Rectal smooth muscle tissue (tissue), 1 donor: ENCODE data around the gene IL17RC.
"Not testable (repeated sequence)": the region's sequence is repeated elsewhere in the genome, so short reads cannot be mapped to it uniquely, and the experiment has no call there.

Experiments used
- H3K27ac ChIP-seq: one replicate; pipeline ENCODE4 v1.7.0; 2013; ENCODE audit warnings: low read depth, low read length, inconsistent platforms
- H3K27me3 ChIP-seq: one replicate; pipeline ENCODE4 v1.7.0; 2013; ENCODE audit warnings: low read length; ENCODE audit not compliant: control insufficient read depth, insufficient read depth
- H3K36me3 ChIP-seq: one replicate; pipeline ENCODE4 v1.7.0; 2013; ENCODE audit warnings: low read length; ENCODE audit not compliant: control insufficient read depth, insufficient read depth
- H3K4me1 ChIP-seq: one replicate; pipeline ENCODE4 v1.7.0; 2013; ENCODE audit warnings: low read length; ENCODE audit not compliant: control insufficient read depth, insufficient read depth
- H3K4me3 ChIP-seq: one replicate; pipeline ENCODE4 v1.7.0; 2013; ENCODE audit warnings: low read length
- H3K9ac ChIP-seq: one replicate; pipeline ENCODE4 v1.7.0; 2013; ENCODE audit warnings: low read length

The IL17RC gene

GRCh38 chr3:9916734-9917680 lies at the start of gene IL17RC:
Gene IL17RC (plus strand): TSS chr3:9917098. CDS start chr3:9917316, 218 bp downstream.
- peak within 1 kb of the TSS; percentile 94 for H3K27ac ChIP-seq
- H3K4me1 ChIP-seq, result peaks cover 26% of the 10 kb centered on the region
- H3K9ac ChIP-seq, result peak within 1 kb of the TSS; percentile 76
- H3K4me3 ChIP-seq, result peak within 1 kb of the TSS; percentile 70
- H3K36me3 ChIP-seq, result no peaks in the 10 kb centered on the region
- no peaks in the 10 kb centered on the region for H3K27me3 ChIP-seq

DNA sequence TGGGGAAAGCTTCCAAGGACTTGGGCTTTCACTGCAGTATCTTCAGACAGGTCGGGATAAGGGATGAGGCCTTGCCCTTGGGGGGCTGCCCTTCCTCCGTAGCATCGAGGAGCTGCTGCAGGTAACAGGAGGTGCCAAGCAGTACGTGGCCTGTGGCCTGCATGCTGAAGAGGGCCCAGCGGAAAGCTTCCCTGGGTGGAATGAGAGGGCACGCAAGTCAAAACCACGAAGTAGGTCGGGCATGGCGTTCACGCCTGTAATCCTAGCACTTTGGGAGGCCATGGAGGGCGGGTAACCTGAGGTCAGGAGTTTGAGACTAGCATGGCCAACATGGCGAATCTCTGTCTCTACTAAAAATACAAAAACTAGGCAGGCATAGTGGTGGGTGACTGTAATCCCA lies 49.8 kb upstream of the IL17RC start:
- Histone ChIP-seq H3K27ac (peak overlapping the region; percentile 89), H3K4me3 (no peak overlapping the region), H3K4me1 (peaks cover 22% of the 10 kb centered on the region), H3K36me3 (no peaks in the 10 kb centered on the region), H3K9ac (no peak overlapping the region), H3K27me3 (no peaks in the 10 kb centered on the region)

GRCh38 chr3:9869955-9870354 lies 46.9 kb upstream of the IL17RC start:
- H3K36me3 ChIP-seq, result no peaks in the 10 kb centered on the region
- H3K9ac ChIP-seq, result no peak overlapping the region
- H3K4me1 ChIP-seq, result peaks cover 13% of the 10 kb centered on the region
- H3K27me3 ChIP-seq, result no peaks in the 10 kb centered on the region
- no peak overlapping the region for H3K4me3 ChIP-seq
- H3K27ac ChIP-seq, result no peak overlapping the region

DNA sequence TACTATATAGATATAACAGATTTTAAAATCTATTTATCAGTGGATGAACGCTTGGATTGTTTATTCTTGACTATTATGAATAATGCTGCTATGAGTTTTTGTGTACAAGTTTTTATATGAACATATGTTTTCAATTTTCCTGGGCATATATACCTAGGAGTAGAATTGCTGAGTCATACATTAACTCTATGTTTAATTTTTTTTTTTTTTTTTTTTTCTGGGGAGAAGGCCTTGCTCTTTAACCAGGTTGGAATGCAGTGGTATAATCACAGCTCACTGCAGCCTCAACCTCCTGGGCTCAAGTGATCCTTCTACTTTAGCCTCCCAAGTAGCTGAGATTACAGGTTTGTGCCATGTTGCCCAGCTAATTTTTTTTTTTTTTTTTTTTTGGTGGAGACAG lies 45.9 kb upstream of the IL17RC start:
- Histone ChIP-seq H3K4me1 (peaks cover 7% of the 10 kb centered on the region), H3K27ac (no peak overlapping the region), H3K27me3 (no peaks in the 10 kb centered on the region), H3K9ac (no peak overlapping the region), H3K4me3 (no peak overlapping the region), H3K36me3 (no peaks in the 10 kb centered on the region)

DNA sequence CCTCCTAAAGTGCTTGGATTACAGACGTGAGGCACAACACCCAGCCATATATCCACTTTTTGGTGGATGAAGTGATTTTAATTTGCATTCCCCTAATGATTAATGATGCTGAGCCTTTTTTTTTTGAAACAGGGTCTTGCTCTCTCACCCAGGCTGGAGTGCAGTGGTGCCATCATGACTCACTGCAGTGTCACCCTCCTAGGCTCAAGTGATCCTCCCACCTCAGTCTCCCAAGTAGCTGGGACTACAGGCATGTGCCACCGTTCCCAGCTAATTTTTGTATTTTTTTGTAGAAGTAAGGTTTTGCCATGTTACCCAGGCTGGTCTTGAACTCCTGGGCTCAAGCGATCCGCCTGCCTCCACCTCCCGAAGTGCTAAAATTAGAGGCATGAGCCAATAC lies 44.8 kb upstream of the IL17RC start:
- H3K4me1 ChIP-seq, H3K27me3 ChIP-seq, H3K4me3 ChIP-seq, H3K36me3 ChIP-seq, H3K27ac ChIP-seq, H3K9ac ChIP-seq: not testable (repeated sequence)

DNA sequence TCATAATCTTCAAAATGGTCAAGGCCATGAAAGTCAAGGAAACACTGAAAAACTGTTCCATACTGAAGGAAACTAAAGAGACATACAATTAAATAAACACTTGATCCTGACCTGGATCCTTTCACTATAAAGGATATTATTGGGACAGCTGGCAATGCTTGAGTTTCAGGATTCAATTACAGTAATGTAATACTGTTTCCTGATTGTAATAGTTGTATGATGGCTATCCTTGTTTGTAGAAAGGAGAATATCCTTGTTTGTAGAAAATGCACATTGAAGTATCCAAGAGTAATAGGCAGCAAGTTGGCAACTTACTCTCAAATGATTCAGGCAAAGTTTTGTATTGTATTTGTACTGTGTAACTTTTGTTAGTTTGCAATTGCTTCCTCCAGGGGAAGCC lies 41.5 kb upstream of the IL17RC start:
- H3K9ac ChIP-seq, result no peak overlapping the region
- no peak overlapping the region for H3K27ac ChIP-seq
- H3K4me3 ChIP-seq, result no peak overlapping the region
- H3K36me3 ChIP-seq, result no peaks in the 10 kb centered on the region
- no peaks in the 10 kb centered on the region for H3K27me3 ChIP-seq
- H3K4me1 ChIP-seq, result no peaks in the 10 kb centered on the region

DNA sequence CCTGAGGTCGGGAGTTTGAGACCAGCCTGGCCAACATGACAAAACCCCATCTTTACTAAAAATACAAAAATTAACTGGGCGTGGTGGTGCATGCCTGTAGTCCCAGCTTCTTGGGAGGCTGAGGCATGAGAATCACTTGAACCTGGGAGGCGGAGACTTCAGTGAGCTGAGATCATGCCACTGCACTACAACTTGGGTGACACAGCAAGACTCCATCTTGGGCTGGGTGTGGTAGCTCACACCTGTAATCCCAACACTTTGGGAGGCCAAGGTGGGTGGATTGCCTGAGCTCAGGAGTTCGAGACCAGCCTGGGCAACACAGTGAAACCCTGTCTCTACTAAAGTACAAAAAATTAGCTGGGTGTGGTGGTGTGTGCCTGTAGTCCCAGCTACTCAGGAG lies 40.6 kb upstream of the IL17RC start:
- H3K4me1 ChIP-seq, H3K27ac ChIP-seq: not testable (repeated sequence)

DNA sequence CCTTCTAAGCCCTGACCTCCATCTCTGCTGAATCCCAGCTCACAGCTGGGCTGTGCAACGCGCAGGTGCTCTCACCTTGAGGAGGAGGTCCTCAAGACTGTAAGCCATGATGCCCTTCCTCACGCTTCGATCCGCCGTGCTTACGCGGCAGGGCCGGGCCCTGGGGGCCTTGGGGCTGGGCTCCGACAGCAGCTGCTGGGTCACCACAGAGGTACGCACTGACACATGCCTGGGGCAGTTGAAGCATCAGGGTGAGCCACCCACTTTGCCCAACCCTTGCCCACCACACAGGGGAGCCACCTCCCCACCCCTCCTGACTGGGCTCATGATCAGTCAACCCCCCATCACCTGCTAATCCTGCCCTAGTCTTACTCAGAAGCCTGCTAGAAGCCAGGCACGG lies 39.9 kb upstream of the IL17RC start:
- H3K4me3 ChIP-seq, result no peak overlapping the region
- H3K4me1 ChIP-seq, result no peaks in the 10 kb centered on the region
- H3K36me3 ChIP-seq, result no peaks in the 10 kb centered on the region
- no peaks in the 10 kb centered on the region for H3K27me3 ChIP-seq
- H3K27ac ChIP-seq, result no peak overlapping the region
- no peak overlapping the region for H3K9ac ChIP-seq

More for the DNA sequence above, 40.6 kb upstream of the IL17RC start:
- H3K36me3 ChIP-seq, H3K9ac ChIP-seq, H3K27me3 ChIP-seq, H3K4me3 ChIP-seq: not testable (repeated sequence)

GRCh38 chr3:9878700-9879099 lies 38.2 kb upstream of the IL17RC start:
- no peak overlapping the region for H3K9ac ChIP-seq
- no peak overlapping the region for H3K4me3 ChIP-seq
- no peaks in the 10 kb centered on the region for H3K36me3 ChIP-seq
- no peaks in the 10 kb centered on the region for H3K4me1 ChIP-seq
- no peaks in the 10 kb centered on the region for H3K27me3 ChIP-seq
- H3K27ac ChIP-seq, result no peak overlapping the region

GRCh38 chr3:9879830-9880549 lies 36.9 kb upstream of the IL17RC start, which contains the start of gene CIDEC:
Gene CIDEC (minus strand): TSS chr3:9880253. CDS start chr3:9878486, 1,767 bp downstream.
- H3K4me1 ChIP-seq, result no peaks in the 10 kb centered on the region
- no peak within 1 kb of the TSS for H3K9ac ChIP-seq
- H3K27ac ChIP-seq, result no peak within 1 kb of the TSS
- H3K36me3 ChIP-seq, result no peaks in the 10 kb centered on the region
- no peak within 1 kb of the TSS for H3K4me3 ChIP-seq
- no peaks in the 10 kb centered on the region for H3K27me3 ChIP-seq

DNA sequence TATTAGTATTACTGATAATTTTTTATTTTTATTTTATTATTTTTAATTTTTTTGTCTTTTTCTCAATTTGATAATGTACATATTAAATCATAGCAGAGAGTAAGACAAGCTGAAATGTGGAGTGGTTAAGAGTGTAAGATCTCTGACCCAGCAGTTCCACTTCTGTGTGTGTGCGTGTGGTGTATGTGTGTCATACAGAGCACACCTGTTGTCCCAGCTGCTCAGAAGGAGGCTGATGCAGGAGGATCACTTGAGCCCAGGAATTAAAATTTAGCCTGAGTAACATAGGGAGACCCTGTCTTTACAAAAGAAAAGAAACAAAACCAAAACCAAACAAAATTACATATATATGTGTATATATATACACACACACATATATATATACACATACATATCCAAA lies 35.5 kb upstream of the IL17RC start:
- H3K9ac ChIP-seq, result no peak overlapping the region
- no peaks in the 10 kb centered on the region for H3K27me3 ChIP-seq
- no peak overlapping the region for H3K4me3 ChIP-seq
- no peaks in the 10 kb centered on the region for H3K36me3 ChIP-seq
- no peak overlapping the region for H3K27ac ChIP-seq
- H3K4me1 ChIP-seq, result no peaks in the 10 kb centered on the region

- Histone ChIP-seq H3K27me3 (no peaks in the 10 kb centered on the region), H3K27ac (no peak overlapping the region), H3K36me3 (no peaks in the 10 kb centered on the region), H3K9ac (no peak overlapping the region), H3K4me1 (no peaks in the 10 kb centered on the region), H3K4me3 (no peak overlapping the region)
Observed at GRCh38 chr3:9883706-9884554, 33.0 kb upstream of the IL17RC start.
